K562 (cell line): ENCODE results near the gene MAD1L1. TPM values are rescaled to one million over a fixed set of nuclear protein-coding genes. Genes with fewer than 3 reads are reported as not detected.

Experiments used
- ATAC-seq: fragments of 200-7000 bp; cut with Tn5 transposase; 3 replicates; pipeline ENCODE4 v1.9.1; 2020; ENCODE audit warnings: moderate library complexity
- BruUV-seq: library from RNA; stranded (reverse); fragments of 400-500 nt; replicated peaks from 2 replicates; lab custom pipeline; 2021; lab: Mats Ljungman, UMichigan
- CTCF ChIA-PET: fragments of 300-600 bp; formaldehyde crosslinking; extraction: SDS; loops from one replicate; lab custom pipeline; 2021; ENCODE audit warnings: low intra/inter-chr PET ratio; lab: Yijun Ruan, JAX
- POLR2A ChIA-PET: fragments of 300-600, 350-650 bp; sonication (Branson Sonifier 250); formaldehyde crosslinking; extraction: SDS; loops from one replicate; lab custom pipeline; 2021; ENCODE audit warnings: antibody characterized with exemption, inconsistent platforms; lab: Yijun Ruan, JAX
- DNase-seq, 4 experiments: peaks; one replicate each; pipeline versions ENCODE4 v3.0.0 to v3.0.0-alpha.2; 2011 to 2018; ENCODE audit warnings: low spot score in 3 of 4, mixed read lengths in 3 of 4; ENCODE audit errors: extremely low read depth in 1 of 4
- FAIRE-seq: peaks from 2 replicates; lab custom pipeline; 2011; peaks lifted over from hg19 to GRCh38; lab: Jason Lieb, UNC
- H2AFZ ChIP-seq: 2 replicates; pipeline ENCODE4 v1.6.0; 2011; ENCODE audit warnings: low read depth, low read length, control low read depth, inconsistent platforms
- H3K27ac ChIP-seq: fragments of 200-600 bp; 3 replicates; pipeline ENCODE4 v1.8.0; 2011; ENCODE audit warnings: low read depth, mild to moderate bottlenecking, control low read depth, inconsistent platforms, low read length, moderate library complexity, mixed read lengths; ENCODE audit errors: extremely low read depth
- H3K27me3 ChIP-seq, 2 experiments: fragments of 300-600 bp in 1 of 2; 2 replicates in 1 of 2; 3 replicates in 1 of 2; pipeline versions ENCODE4 v1.6.0 to v1.8.0; 2011; ENCODE audit warnings: inconsistent platforms in 2 of 2, low read length in 2 of 2, mild to moderate bottlenecking in 1 of 2, mixed read lengths in 1 of 2, moderate library complexity in 1 of 2; ENCODE audit not compliant: control insufficient read depth in 2 of 2, insufficient read depth in 2 of 2
- H3K36me3 ChIP-seq: fragments of 300-600 bp; 3 replicates; pipeline ENCODE4 v1.8.0; 2011; ENCODE audit warnings: mild to moderate bottlenecking, low read length, inconsistent platforms; ENCODE audit not compliant: control insufficient read depth, insufficient read depth
- H3K4me1 ChIP-seq, 2 experiments: fragments of 200-600 bp in 1 of 2; replicated peaks in 1 of 2; 2 replicates in 1 of 2; 3 replicates in 1 of 2; pipeline versions ENCODE4 v1.5.1 to v1.8.0; 2011; ENCODE audit warnings: inconsistent platforms in 2 of 2, low read length in 2 of 2, mild to moderate bottlenecking in 1 of 2, mixed read lengths in 1 of 2, moderate library complexity in 1 of 2; ENCODE audit not compliant: control insufficient read depth in 2 of 2, insufficient read depth in 2 of 2
- H3K4me2 ChIP-seq: 2 replicates; pipeline ENCODE4 v1.6.1; 2011; ENCODE audit warnings: low read length, control low read depth, inconsistent platforms, mixed read lengths; ENCODE audit not compliant: insufficient read depth
- H3K4me3 ChIP-seq: fragments of 200-600 bp; sonication (generic), shearing (Covaris generic); 2 replicates; pipeline ENCODE4 v1.5.1; 2016; ENCODE audit warnings: control low read depth, inconsistent platforms
- H3K79me2 ChIP-seq: fragments of 200-600 bp; 3 replicates; pipeline ENCODE4 v1.8.0; 2011; ENCODE audit warnings: low read length, inconsistent platforms; ENCODE audit not compliant: control insufficient read depth, insufficient read depth
- H3K9ac ChIP-seq, 2 experiments: 2 replicates each; pipeline versions ENCODE4 v1.6.0 to v1.6.1; 2011; ENCODE audit warnings: low read depth in 2 of 2, low read length in 2 of 2, control low read depth in 1 of 2, inconsistent platforms in 1 of 2, mild to moderate bottlenecking in 1 of 2, mixed read lengths in 1 of 2; ENCODE audit not compliant: insufficient read depth in 1 of 2
- H3K9me1 ChIP-seq: one replicate; pipeline ENCODE4 v1.6.0; 2011; ENCODE audit warnings: inconsistent platforms, mild to moderate bottlenecking, low read length, moderate library complexity; ENCODE audit not compliant: control insufficient read depth, insufficient read depth
- H3K9me3 ChIP-seq: replicated peaks from 2 replicates; pipeline ENCODE4 v1.5.1; 2011; ENCODE audit warnings: low read depth, low read length, inconsistent platforms; ENCODE audit not compliant: control insufficient read depth, insufficient read depth
- H4K20me1 ChIP-seq: replicated peaks from 2 replicates; pipeline ENCODE4 v1.6.1; 2011; ENCODE audit warnings: low read length, inconsistent platforms, mixed read lengths; ENCODE audit not compliant: control insufficient read depth, insufficient read depth
- DLX4 ChIP-seq: fragments of 250-450 bp; sonication (Bioruptor Pico); IDR thresholded peaks from 2 replicates; pipeline ENCODE4 v1.6.1; 2021; ENCODE audit warnings: mild to moderate bottlenecking
- GATAD2A ChIP-seq: fragments of 450-650 bp; IDR thresholded peaks from 2 replicates; pipeline ENCODE4 v1.6.1; 2017
- HNRNPLL ChIP-seq: fragments of 200-400 bp; formaldehyde crosslinking; IDR thresholded peaks from 2 replicates; pipeline ENCODE4 v1.6.1; 2017; ENCODE audit warnings: low read length, low read depth, mild to moderate bottlenecking; ENCODE audit not compliant: poor library complexity, severe bottlenecking
- MAFF ChIP-seq: IDR thresholded peaks from 2 replicates; pipeline ENCODE4 v1.6.1; 2012; ENCODE audit warnings: low read length, improper control_type of control experiment
- RFX1 ChIP-seq: fragments of 450-650 bp; IDR thresholded peaks from 2 replicates; pipeline ENCODE4 v1.6.1; 2016; ENCODE audit warnings: mild to moderate bottlenecking, moderate library complexity
- SFPQ ChIP-seq: fragments of 200-400 bp; formaldehyde crosslinking; IDR thresholded peaks from 2 replicates; pipeline ENCODE4 v1.6.1; 2017; ENCODE audit warnings: mild to moderate bottlenecking, low read depth, low read length, moderate library complexity
- SMARCA4 ChIP-seq: fragments of 450-650 bp; IDR thresholded peaks from 2 replicates; pipeline ENCODE4 v1.6.1; 2016
- TGIF2 ChIP-seq: sonication (generic); formaldehyde crosslinking; IDR thresholded peaks from 2 replicates; pipeline ENCODE4 v1.8.1; 2022; ENCODE audit warnings: mild to moderate bottlenecking, missing genetic modification reagents, moderate library complexity
- ZBTB26 ChIP-seq: fragments of 450-650 bp; formaldehyde crosslinking; IDR thresholded peaks from 2 replicates; pipeline ENCODE4 v1.4.0; 2022; ENCODE audit warnings: missing genetic modification characterization
- ZBTB43 ChIP-seq: sonication (generic); formaldehyde crosslinking; IDR thresholded peaks from 2 replicates; pipeline ENCODE4 v1.8.0; 2023; ENCODE audit warnings: mild to moderate bottlenecking, missing genetic modification reagents
- ZBTB5 ChIP-seq: fragments of 450-650 bp; IDR thresholded peaks from 2 replicates; pipeline ENCODE4 v1.6.1; 2017; ENCODE audit warnings: antibody characterized with exemption
- ZNF140 ChIP-seq: fragments of 250-450 bp; sonication (Bioruptor Pico); IDR thresholded peaks from 2 replicates; pipeline ENCODE4 v1.8.0; 2021; ENCODE audit warnings: moderate library complexity, mild to moderate bottlenecking, inconsistent platforms
- ZNF280B ChIP-seq: fragments of 250-450 bp; sonication (Bioruptor Pico); IDR thresholded peaks from 2 replicates; pipeline ENCODE4 v1.5.1; 2021; ENCODE audit warnings: mild to moderate bottlenecking
- ZNF354B ChIP-seq: fragments of 250-450 bp; sonication (Bioruptor Pico); IDR thresholded peaks from 2 replicates; pipeline ENCODE4 v1.4.0; 2020
- ZNF444 ChIP-seq: fragments of 250-450 bp; sonication (Bioruptor Pico); IDR thresholded peaks from 2 replicates; pipeline ENCODE4 v1.4.0; 2020; ENCODE audit warnings: mild to moderate bottlenecking, moderate library complexity
- WGBS: fragments of 100-300 bp; shearing (Covaris generic); methylation state at CpG from one replicate; pipeline ENCODE4 v1.1.6; 2016; ENCODE audit warnings: low coverage, mixed read lengths; ENCODE audit not compliant: insufficient coverage; ENCODE audit errors: missing lambda C conversion rate; 5-methylcytosine and 5-hydroxymethylcytosine counted together
- in situ Hi-C: fragments of 300-500 bp; cut with MboI; formaldehyde crosslinking; loops from 4 replicates; pipeline ENCODE4 v1.15.0; 2018; ENCODE audit warnings: inconsistent platforms, mixed read lengths
- intact Hi-C: fragments of 100-400 bp; cut with micrococcal nuclease; formaldehyde crosslinking; loops from 2 replicates; pipeline ENCODE4 v1.14.2; 2022
- polyA plus RNA-seq, 8 experiments: library from polyadenylated mRNA; depleted of rRNA in 4 of 8; stranded (reverse) in 5 of 8; unstranded in 3 of 8; fragments of >200 nt; fragmentation: Nextera tagmentation in 2 of 8; fragmentation: Illumina TruSeq in 1 of 8; extraction: Ambion mirVana in 2 of 8; extraction: Trizol in 1 of 8; gene quantifications; 2 replicates each; pipeline versions ENCODE4 v1.2.1 to v1.2.3, GENCODE V29; 2011 to 2014; ENCODE audit warnings: inconsistent platforms in 1 of 8, missing spikeins in 1 of 8
- total RNA-seq, 7 experiments: library from RNA; depleted of rRNA in 6 of 7; stranded (reverse); fragments of >200 nt in 6 of 7; fragmentation: Illumina TruSeq in 2 of 7; extraction: Trizol in 2 of 7; gene quantifications; 2 replicates each; pipeline versions ENCODE4 v1.2.1 to v1.2.3, GENCODE V29; 2011 to 2021; ENCODE audit warnings: low replicate concordance in 1 of 7

The MAD1L1 gene
- total and polyA plus RNA-seq, 9 of the 15 experiments (the other 6 are each of a cell fraction or from before 2014, with no cell fraction given): 1.7 to 89.7 (median 18.0) TPM

GRCh38 chr7:2131341-2131740 lies 101.4 kb downstream of the MAD1L1 start:
- H3K27me3 ChIP-seq: no peaks in the 10 kb centered on the region
- H3K27ac ChIP-seq: no peak overlapping the region
- ATAC-seq: no peak
- H3K4me3 ChIP-seq: no peak overlapping the region
- no TSS peak for BruUV-seq
- peaks cover 19% of the 10 kb centered on the region; the same call in 2 of the 3 replicates for H3K36me3 ChIP-seq
- no peak overlapping the region for H3K9ac ChIP-seq
- peaks cover 0 to 11% of the 10 kb centered on the region in 2 experiments; a peak in 1 of 5 replicates for H3K4me1 ChIP-seq
- H3K9me1 ChIP-seq: no peaks in the 10 kb centered on the region
- FAIRE-seq: no peak
- no peak overlapping the region for H3K4me2 ChIP-seq
- H3K9me3 ChIP-seq: no peaks in the 10 kb centered on the region
- H2AFZ ChIP-seq: no peak overlapping the region
- CTCF ChIA-PET: no interaction called here
- H4K20me1 ChIP-seq: peaks cover 5% of the 10 kb centered on the region; the same call in 1 of the 2 replicates
- POLR2A ChIA-PET: interaction anchor here (0.6 to 1.3 kb wide), 3 partner anchors 222 to 1981 kb away, joined by 3 read pairs; no protein-coding TSS in a partner anchor
- no peaks in the 10 kb centered on the region for H3K79me2 ChIP-seq
- WGBS: 76% methylated on average over 8 of the region's 8 CpGs
- in situ Hi-C loops: no loop called here
- DNase-seq: no peak
- intact Hi-C loops: no loop called here
- TF ChIP-seq TGIF2 (CRISPR knock-in tag) (no peak), SMARCA4 (no peak), GATAD2A (no peak), RFX1 (no peak), ZBTB43 (no peak), ZNF140 (CRISPR knock-in tag) (no peak), ZBTB5 (no peak), ZNF354B (CRISPR knock-in tag) (no peak), DLX4 (CRISPR knock-in tag) (no peak), MAFF (no peak), ZNF444 (no peak), ZBTB26 (no peak), HNRNPLL (no peak), ZNF280B (CRISPR knock-in tag) (no peak), SFPQ (no peak)
